ENCODE measurements around the gene MARCKSL1. TPM values are rescaled to one million over a fixed set of nuclear protein-coding genes. Genes with fewer than 3 reads are reported as not detected.

The MARCKSL1 gene
- total RNA-seq, 4 donors from 2014 or later = 6.9 to 21.0 (median 11.1) TPM

DNA sequence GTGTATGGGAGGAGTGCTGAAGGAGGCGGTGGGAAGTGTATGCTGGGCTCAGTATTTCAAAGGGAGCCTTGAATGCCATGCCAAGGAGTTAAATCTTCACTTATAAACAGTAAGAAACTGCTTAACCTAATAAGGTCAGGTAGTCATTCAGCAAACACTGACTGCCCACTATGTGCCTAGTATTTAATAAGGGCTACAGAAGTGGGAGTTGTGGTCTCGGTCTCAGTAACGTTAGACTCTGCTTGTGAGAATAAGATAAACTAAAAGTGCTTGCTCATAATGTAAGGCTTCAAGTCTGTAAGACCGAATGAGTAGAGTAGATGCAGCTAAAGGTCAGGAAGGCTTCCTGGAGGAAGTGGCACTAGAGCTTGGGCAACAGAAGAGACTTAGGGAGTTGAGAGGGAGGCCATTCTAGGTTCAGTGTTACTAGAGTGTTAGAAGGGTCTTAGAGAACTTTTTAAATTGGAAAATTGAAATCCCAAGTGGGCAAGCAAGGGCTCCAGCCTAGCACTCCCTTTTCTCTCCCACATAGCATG is 6.0 kb downstream of the MARCKSL1 start:
- TF ChIP-seq, protein P1, sequence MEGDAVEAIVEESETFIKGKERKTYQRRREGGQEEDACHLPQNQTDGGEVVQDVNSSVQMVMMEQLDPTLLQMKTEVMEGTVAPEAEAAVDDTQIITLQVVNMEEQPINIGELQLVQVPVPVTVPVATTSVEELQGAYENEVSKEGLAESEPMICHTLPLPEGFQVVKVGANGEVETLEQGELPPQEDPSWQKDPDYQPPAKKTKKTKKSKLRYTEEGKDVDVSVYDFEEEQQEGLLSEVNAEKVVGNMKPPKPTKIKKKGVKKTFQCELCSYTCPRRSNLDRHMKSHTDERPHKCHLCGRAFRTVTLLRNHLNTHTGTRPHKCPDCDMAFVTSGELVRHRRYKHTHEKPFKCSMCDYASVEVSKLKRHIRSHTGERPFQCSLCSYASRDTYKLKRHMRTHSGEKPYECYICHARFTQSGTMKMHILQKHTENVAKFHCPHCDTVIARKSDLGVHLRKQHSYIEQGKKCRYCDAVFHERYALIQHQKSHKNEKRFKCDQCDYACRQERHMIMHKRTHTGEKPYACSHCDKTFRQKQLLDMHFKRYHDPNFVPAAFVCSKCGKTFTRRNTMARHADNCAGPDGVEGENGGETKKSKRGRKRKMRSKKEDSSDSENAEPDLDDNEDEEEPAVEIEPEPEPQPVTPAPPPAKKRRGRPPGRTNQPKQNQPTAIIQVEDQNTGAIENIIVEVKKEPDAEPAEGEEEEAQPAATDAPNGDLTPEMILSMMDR (IDR thresholded peaks at IDR 0.05) = no peak
- TF ChIP-seq POLR2A (IDR thresholded peaks at IDR 0.05) = no peak
- intact Hi-C loops (cut with DNase I; ENCODE audit: low total_unique reads) = no loop called here
- WGBS, 2 donors = 93 to 94% methylated on average over 4 of the region's 4 CpGs
- no peak for DNase-seq (ENCODE audit: low spot score in 2 of 2)
- no peak overlapping the region for H3K4me3 ChIP-seq (ENCODE audit: low read depth, poor library complexity, severe bottlenecking)

DNA sequence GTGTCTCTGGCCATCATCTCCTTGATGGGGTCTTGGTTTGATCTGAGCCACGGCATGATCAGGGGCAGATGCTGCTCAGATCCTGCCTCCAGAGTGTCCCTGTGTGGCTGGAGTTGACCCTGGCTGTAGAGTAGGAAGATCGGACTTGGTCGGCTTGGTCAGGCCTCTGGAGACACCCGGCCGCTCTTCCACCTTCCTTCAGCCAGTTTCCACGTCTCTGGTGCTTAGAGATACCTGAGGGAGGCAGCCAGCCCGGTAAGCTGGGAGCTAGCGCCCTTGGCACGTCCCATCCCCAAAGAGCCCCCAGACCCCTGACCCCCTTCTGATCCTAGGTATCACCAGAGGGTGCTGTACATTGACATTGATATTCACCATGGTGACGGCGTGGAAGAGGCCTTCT is 8.8 kb downstream of the MARCKSL1 start:
- DNase-seq (ENCODE audit: low spot score in 2 of 2) = no peak
- WGBS, 2 donors = 93 to 99% methylated on average over 11 of the region's 11 CpGs
- intact Hi-C loops (cut with DNase I; ENCODE audit: low total_unique reads) = no loop called here

DNA sequence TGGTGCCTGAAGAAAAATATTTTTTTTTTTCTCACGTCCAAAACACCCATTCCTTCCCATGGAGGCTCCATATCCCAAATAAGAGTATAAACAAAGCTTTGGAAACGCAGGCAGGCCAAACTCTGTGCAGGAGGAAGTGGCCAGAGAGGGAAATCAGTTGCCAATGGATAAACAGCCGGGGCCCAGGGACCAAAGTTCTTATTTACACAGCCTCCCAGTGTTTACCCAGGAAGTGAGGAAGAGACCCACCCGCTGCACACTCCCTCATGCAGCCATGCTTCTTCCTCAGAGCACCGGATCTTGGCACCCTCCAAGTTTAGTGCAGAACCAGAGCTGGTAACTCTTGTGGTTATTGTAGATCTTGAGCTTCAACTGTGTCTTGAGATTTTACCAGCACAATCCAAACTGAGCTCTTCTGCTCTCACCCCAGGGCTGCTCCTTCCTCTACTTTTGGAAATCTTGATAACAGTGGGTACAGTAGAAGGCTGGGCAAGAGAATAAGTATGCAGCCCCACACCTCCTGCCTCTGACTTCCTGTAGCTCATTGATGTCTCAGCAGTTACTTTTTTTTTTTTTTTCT is 14.2 kb downstream of the MARCKSL1 start:
- intact Hi-C loops (cut with DNase I; ENCODE audit: low total_unique reads) = no loop called here

More for the DNA sequence above, 8.8 kb downstream of the MARCKSL1 start:
- no peak overlapping the region for H3K4me3 ChIP-seq (ENCODE audit: low read depth, poor library complexity, severe bottlenecking)
- TF ChIP-seq, protein P1 (IDR thresholded peaks at IDR 0.05) = no peak
- no peak for TF ChIP-seq POLR2A (IDR thresholded peaks at IDR 0.05)

DNA sequence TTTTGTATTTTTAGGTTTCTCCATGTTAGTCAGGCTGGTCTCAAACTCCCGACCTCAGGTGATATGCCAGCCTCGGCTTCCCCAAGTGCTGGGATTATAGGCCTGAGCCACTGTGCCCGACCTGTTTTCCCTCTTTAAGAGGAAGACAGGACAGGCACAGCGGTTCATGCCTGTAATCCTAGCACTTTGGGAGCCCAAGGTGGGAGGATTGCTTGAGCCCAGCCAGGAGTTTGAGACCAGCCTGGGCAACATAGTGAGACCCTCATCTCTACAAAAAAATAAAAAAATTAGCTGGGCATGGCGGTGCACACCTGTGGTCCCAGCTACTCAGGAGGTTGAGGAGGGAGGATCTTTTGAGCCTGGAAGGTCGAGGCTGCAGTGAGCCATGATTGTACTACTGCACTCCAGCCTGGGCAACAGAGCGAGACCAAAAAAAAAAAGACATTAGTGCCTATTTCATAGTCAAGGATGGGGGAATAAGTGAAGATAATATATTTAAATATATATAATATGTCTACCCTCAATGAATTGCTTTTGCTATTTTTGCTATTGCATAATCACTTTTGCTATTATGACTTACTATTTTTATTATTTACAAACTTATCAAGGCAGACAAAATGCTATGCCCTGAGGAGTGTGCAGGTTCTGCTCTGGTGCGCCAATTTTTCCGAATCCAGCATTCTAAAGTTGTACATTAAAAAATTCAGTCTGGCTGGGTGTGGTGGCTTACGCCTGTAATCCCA is 17.7 kb downstream of the MARCKSL1 start:
- WGBS, 2 donors = 95 to 96% methylated on average over 10 of the region's 10 CpGs
- no peak overlapping the region for H3K4me3 ChIP-seq (ENCODE audit: low read depth, poor library complexity, severe bottlenecking)
- DNase-seq (ENCODE audit: low spot score in 2 of 2) = no peak
- TF ChIP-seq, protein P1 (IDR thresholded peaks at IDR 0.05) = no peak
- no peak for TF ChIP-seq POLR2A (IDR thresholded peaks at IDR 0.05)
- intact Hi-C loops (cut with DNase I; ENCODE audit: low total_unique reads) = no loop called here

More for the DNA sequence above, 14.2 kb downstream of the MARCKSL1 start:
- 56 to 63% methylated on average over 5 of the region's 5 CpGs for WGBS, 2 donors
- no peak for TF ChIP-seq POLR2A (IDR thresholded peaks at IDR 0.05)
- TF ChIP-seq, protein P1 (IDR thresholded peaks at IDR 0.05) = no peak
- DNase-seq (ENCODE audit: low spot score in 2 of 2) = no peak
- H3K4me3 ChIP-seq (ENCODE audit: low read depth, poor library complexity, severe bottlenecking) = no peak overlapping the region

DNA sequence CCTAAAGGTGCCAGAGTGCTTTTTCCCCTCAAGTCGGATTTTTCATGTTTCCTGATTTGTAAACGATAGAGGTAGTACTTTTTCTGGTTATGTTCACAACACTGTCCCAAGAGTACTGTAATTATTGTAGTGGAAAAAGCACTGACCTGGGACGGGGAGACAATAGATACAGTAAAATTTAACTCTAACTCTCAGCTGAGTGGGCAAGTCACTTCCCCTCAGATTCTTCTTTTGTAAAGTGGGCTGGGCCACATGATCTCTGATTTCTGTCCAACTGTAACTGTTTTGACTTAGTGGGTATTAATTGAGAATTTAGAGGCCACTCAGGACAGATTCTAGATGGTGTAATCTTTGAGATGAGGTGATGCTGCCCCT is 19.1 kb downstream of the MARCKSL1 start:
- TF ChIP-seq, protein P1 (IDR thresholded peaks at IDR 0.05) = no peak
- no peak for TF ChIP-seq POLR2A (IDR thresholded peaks at IDR 0.05)
- H3K4me3 ChIP-seq (ENCODE audit: low read depth, poor library complexity, severe bottlenecking) = no peak overlapping the region
- no peak for DNase-seq (ENCODE audit: low spot score in 2 of 2)
- intact Hi-C loops (cut with DNase I; ENCODE audit: low total_unique reads) = no loop called here
- 73 to 85% methylated on average over 3 of the region's 3 CpGs for WGBS, 2 donors

Measured in lower leg skin (tissue), 4 donors.